ENCODE data around the gene NCOA1. TPM values are rescaled to one million over a fixed set of nuclear protein-coding genes. Genes with fewer than 3 reads are reported as not detected.

Gene NCOA1
- polyA plus RNA-seq, 1 of the 3 experiments (the other 2 are of a cell fraction): 10.7 TPM

- Histone ChIP-seq H3K27me3 (ENCODE audit: insufficient read depth) (no peaks in the 10 kb centered on the region), H3K4me2 (no peak overlapping the region), H3K79me2 (ENCODE audit: insufficient read depth) (0 out of 2 replicates have a peak, but pooled peaks cover 3% of the 10 kb centered on the region), H3K9me2 (no peaks in the 10 kb centered on the region), H3K4me3 (ENCODE audit: low read depth in 2 of 2, low read length in 1 of 2) (no peak overlapping the region), H3K27ac (ENCODE audit: low read depth in 2 of 2, low read length in 1 of 2) (no peak overlapping the region), H3K4me1 (ENCODE audit: control insufficient read depth in 1 of 2, insufficient read depth in 2 of 2, low read depth in 1 of 2, low read length in 1 of 2) (peaks cover 9 to 25% of the 10 kb centered on the region in 2 experiments; a peak in 3 of 4 replicates), H3K9ac (no peak overlapping the region), H2AFZ (ENCODE audit: low read depth) (no peak overlapping the region), H3F3A (replicated peaks; ENCODE audit: insufficient read depth) (peaks cover 4% of the 10 kb centered on the region), H4K20me1 (ENCODE audit: insufficient read depth) (no peaks in the 10 kb centered on the region), H3K36me3 (replicated peaks in 1 of 2; ENCODE audit: control insufficient read depth in 1 of 2, insufficient read depth in 2 of 2, low read length in 1 of 2) (no peaks in the 10 kb centered on the region), H3K9me3 (no peaks in the 10 kb centered on the region)
- TF ChIP-seq NRF1 (IDR thresholded peaks at IDR 0.05; ENCODE audit: low read depth, low read length) (no peak), IRF3 (IDR thresholded peaks at IDR 0.05; ENCODE audit: low read depth, low read length) (no peak), RXRA (IDR thresholded peaks at IDR 0.05; ENCODE audit: borderline replicate concordance, low read depth) (no peak), USF2 (IDR thresholded peaks at IDR 0.05; ENCODE audit: borderline replicate concordance, low read depth, low read length) (no peak), REST (IDR thresholded peaks at IDR 0.05; ENCODE audit: low read depth, low read length) (no peak), NFIC (IDR thresholded peaks at IDR 0.05; ENCODE audit: borderline replicate concordance) (no peak), PBX3 (IDR thresholded peaks at IDR 0.05) (no peak), FOSL2 (IDR thresholded peaks at IDR 0.05; ENCODE audit: borderline replicate concordance, low read depth) (no peak), MEF2A (IDR thresholded peaks at IDR 0.05; ENCODE audit: borderline replicate concordance, low read depth) (no peak), FOXM1 (IDR thresholded peaks at IDR 0.05; ENCODE audit: low read depth) (no peak), JUND (IDR thresholded peaks at IDR 0.05) (no peak), ELF1 (IDR thresholded peaks at IDR 0.05) (no peak), CTCF (IDR thresholded peaks at IDR 0.05) (no peak)
- ChIA-PET CTCF (interaction anchor here (0.9 to 1.6 kb wide), 2 partner anchors 21 to 29 kb away, joined by 3 to 4 read pairs; no protein-coding TSS in a partner anchor), POLR2A (no interaction called here)
- DNase-seq: no peak
- WGBS (ENCODE audit: low lambda C conversion rate): 93% methylated on average over 2 of the region's 2 CpGs
These were observed 129.9 kb downstream of the NCOA1 start for GRCh38 chr2:24620936-24621335.
